Tibial nerve (tissue), 4 donors: ENCODE results near the gene SCAPER. TPM values are rescaled to one million over a fixed set of nuclear protein-coding genes. Genes with fewer than 3 reads are reported as not detected.
"Not testable (repeated sequence)": the region's sequence is repeated elsewhere in the genome, so short reads cannot be mapped to it uniquely, and the experiment has no call there.

ENCODE experiments used
- DNase-seq, 2 donors: peaks; one replicate each; pipeline ENCODE4 v3.0.0-alpha.2; 2019; ENCODE audit warnings: low spot score in 2 of 2
- H3K27ac ChIP-seq, 4 donors: fragments of 200-600 bp; sonication (generic) in 3 of 4; one replicate each; pipeline ENCODE4 v1.5.1; 2017 to 2019; ENCODE audit warnings: mild to moderate bottlenecking in 1 of 4
- H3K27me3 ChIP-seq, 2 donors: fragments of 200-600 bp; sonication (generic) in 1 of 2; one replicate each; pipeline versions ENCODE4 v1.5.1 to v1.6.0; 2017 to 2019
- H3K36me3 ChIP-seq, 3 donors: fragments of 200-600 bp; sonication (generic); one replicate each; pipeline ENCODE4 v1.5.1; 2018 to 2019
- H3K4me1 ChIP-seq, 4 donors: fragments of 200-600 bp; sonication (generic) in 3 of 4; one replicate each; pipeline ENCODE4 v1.5.1; 2017 to 2019
- H3K4me3 ChIP-seq, 4 donors: fragments of 200-600 bp; sonication (generic) in 3 of 4; one replicate each; pipeline ENCODE4 v1.5.1; 2017 to 2019; ENCODE audit warnings: mild to moderate bottlenecking in 1 of 4, moderate library complexity in 1 of 4
- H3K9me3 ChIP-seq, 4 donors: fragments of 200-600 bp; sonication (generic) in 3 of 4; one replicate each; pipeline ENCODE4 v1.5.1; 2017 to 2019
- EP300 ChIP-seq, 2 donors: sonication (generic); formaldehyde crosslinking; IDR thresholded peaks; one replicate each; pipeline ENCODE4 v1.6.1; 2017; ENCODE audit warnings: antibody characterized with exemption in 2 of 2, mild to moderate bottlenecking in 1 of 2
- POLR2A ChIP-seq, 2 donors: fragments of 450-650 bp; IDR thresholded peaks; one replicate each; pipeline ENCODE4 v1.6.1; 2017; ENCODE audit warnings: antibody characterized with exemption in 2 of 2, mild to moderate bottlenecking in 2 of 2, moderate library complexity in 2 of 2
- WGBS, 2 donors: methylation state at CpG; one replicate each; pipeline ENCODE4 v1.1.5; 2018; 5-methylcytosine and 5-hydroxymethylcytosine counted together
- small RNA-seq: library from RNA; depleted of rRNA; stranded (forward); fragments of <200 nt; gene quantifications from one replicate; pipeline ENCODE3, GENCODE V24; 2016
- total RNA-seq, 4 donors: library from RNA; depleted of rRNA; stranded (reverse); fragments of >200 nt; gene quantifications; one replicate each; pipeline ENCODE4 v1.1.0, GENCODE V29; 2016
- TF ChIP-seq, protein P1 (sequence below), 5 experiments: fragments of 200-600 bp in 3 of 5; fragments of 450-650 bp in 2 of 5; sonication (generic) in 3 of 5; IDR thresholded peaks; one replicate each; pipeline ENCODE4 v1.5.1; 2016 to 2019; ENCODE audit warnings: antibody characterized with exemption in 5 of 5, mild to moderate bottlenecking in 3 of 5, moderate library complexity in 2 of 5

SCAPER gene
- total RNA-seq, 4 donors from 2014 or later = 25.5 to 45.3 (median 37.3) TPM

GRCh38 chr15:76309601-76310330, 595.4 kb downstream of the SCAPER start:
- TF ChIP-seq, protein P1, sequence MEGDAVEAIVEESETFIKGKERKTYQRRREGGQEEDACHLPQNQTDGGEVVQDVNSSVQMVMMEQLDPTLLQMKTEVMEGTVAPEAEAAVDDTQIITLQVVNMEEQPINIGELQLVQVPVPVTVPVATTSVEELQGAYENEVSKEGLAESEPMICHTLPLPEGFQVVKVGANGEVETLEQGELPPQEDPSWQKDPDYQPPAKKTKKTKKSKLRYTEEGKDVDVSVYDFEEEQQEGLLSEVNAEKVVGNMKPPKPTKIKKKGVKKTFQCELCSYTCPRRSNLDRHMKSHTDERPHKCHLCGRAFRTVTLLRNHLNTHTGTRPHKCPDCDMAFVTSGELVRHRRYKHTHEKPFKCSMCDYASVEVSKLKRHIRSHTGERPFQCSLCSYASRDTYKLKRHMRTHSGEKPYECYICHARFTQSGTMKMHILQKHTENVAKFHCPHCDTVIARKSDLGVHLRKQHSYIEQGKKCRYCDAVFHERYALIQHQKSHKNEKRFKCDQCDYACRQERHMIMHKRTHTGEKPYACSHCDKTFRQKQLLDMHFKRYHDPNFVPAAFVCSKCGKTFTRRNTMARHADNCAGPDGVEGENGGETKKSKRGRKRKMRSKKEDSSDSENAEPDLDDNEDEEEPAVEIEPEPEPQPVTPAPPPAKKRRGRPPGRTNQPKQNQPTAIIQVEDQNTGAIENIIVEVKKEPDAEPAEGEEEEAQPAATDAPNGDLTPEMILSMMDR (IDR thresholded peaks at IDR 0.05) = no peak
- TF ChIP-seq EP300 (IDR thresholded peaks at IDR 0.05) (no peak), POLR2A (IDR thresholded peaks at IDR 0.05) (no peak)
- H3K27ac ChIP-seq = peak overlapping the region in 1 of 4 donors; percentile 86
- H3K36me3 ChIP-seq = no peaks in the 10 kb centered on the region
- DNase-seq = no peak
- no peaks in the 10 kb centered on the region for H3K27me3 ChIP-seq
- H3K9me3 ChIP-seq = no peaks in the 10 kb centered on the region
- 84 to 87% methylated on average over 13 of the region's 13 CpGs for WGBS, 2 donors
- peaks cover 0 to 27% (median 8%) of the 10 kb centered on the region in 4 donors for H3K4me1 ChIP-seq
- no peak overlapping the region for H3K4me3 ChIP-seq

DNA sequence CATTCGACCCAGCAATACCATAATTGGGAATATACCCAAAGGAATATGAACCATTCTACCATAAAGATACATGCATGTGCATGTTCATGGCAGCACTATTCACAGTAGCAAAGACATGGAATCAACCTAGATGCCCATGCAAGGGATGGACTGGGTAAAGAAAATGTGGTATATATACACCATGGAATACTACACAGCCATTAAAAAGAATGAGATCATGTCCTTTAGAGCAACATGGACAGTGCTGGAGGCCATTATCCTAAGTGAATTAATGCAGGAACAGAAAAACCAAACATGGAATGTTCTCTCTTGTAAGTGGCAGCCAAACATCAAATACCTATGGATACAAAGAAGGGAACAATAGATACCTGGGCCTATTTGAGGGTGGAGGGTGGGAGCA, 601.2 kb downstream of the SCAPER start:
- Histone ChIP-seq H3K4me3 (no peak overlapping the region), H3K27ac (no peak overlapping the region), H3K36me3 (no peaks in the 10 kb centered on the region), H3K4me1 (peaks cover 0 to 24% (median 0%) of the 10 kb centered on the region in 4 donors), H3K9me3 (no peaks in the 10 kb centered on the region), H3K27me3 (no peaks in the 10 kb centered on the region)
- no peak for DNase-seq
- 80 to 91% methylated on average over 1 of the region's 1 CpG for WGBS, 2 donors
- no peak for TF ChIP-seq EP300 (IDR thresholded peaks at IDR 0.05)
- no peak for TF ChIP-seq POLR2A (IDR thresholded peaks at IDR 0.05)
- TF ChIP-seq, protein P1 (IDR thresholded peaks at IDR 0.05) = no peak

DNA sequence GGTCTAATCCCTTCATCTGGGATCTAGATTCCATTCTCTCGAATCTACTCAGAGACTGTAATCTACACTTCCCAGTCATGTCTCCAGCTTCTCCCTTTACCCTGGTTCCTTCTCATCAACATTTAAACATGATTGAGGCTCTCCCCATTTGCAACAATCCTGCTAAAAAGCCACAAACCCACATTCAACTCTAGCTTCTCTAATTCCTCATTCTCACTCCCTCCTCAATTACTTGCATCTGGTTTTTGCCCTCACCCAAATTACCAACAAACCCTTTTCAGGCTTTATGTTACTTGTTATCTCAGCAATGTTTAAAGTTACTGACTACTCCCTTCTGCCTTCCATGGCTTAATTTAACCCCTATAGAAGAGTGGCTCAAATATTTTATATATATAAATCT, 605.4 kb downstream of the SCAPER start:
- no peak overlapping the region for H3K4me3 ChIP-seq
- peaks cover 0 to 17% (median 0%) of the 10 kb centered on the region in 4 donors for H3K4me1 ChIP-seq
- TF ChIP-seq POLR2A (IDR thresholded peaks at IDR 0.05) = no peak
- no peak for TF ChIP-seq EP300 (IDR thresholded peaks at IDR 0.05)
- TF ChIP-seq, protein P1 (IDR thresholded peaks at IDR 0.05) = no peak
- no peak overlapping the region for H3K27ac ChIP-seq
- WGBS, 2 donors = 85 to 89% methylated on average over 1 of the region's 1 CpG
- no peaks in the 10 kb centered on the region for H3K9me3 ChIP-seq
- H3K27me3 ChIP-seq = no peaks in the 10 kb centered on the region
- no peak for DNase-seq
- H3K36me3 ChIP-seq = no peaks in the 10 kb centered on the region

DNA sequence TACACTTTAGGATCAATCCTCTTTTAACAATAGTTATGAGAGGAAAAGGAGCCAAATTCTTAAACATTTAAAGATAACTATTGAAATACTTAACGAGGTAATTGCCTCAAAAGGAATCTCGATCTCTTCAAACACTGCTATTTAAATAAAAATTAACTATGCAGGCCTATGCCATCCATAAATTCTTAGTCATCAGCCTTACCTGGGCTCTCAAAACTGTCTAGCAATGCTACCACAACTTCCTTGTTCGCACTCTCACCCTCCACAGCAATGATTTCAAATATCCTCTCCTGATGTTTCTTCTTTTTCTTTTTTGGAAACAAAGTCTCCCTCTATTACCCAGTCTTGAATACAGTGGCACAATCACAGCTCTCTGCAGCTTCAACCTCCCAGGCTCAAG, 606.2 kb downstream of the SCAPER start:
- Histone ChIP-seq H3K9me3 (no peaks in the 10 kb centered on the region), H3K27me3 (no peaks in the 10 kb centered on the region), H3K36me3 (no peaks in the 10 kb centered on the region), H3K4me3 (no peak overlapping the region), H3K27ac (no peak overlapping the region), H3K4me1 (peaks cover 0 to 17% (median 0%) of the 10 kb centered on the region in 4 donors)
- 79 to 82% methylated on average over 3 of the region's 3 CpGs for WGBS, 2 donors
- TF ChIP-seq, protein P1 (IDR thresholded peaks at IDR 0.05) = no peak
- no peak for TF ChIP-seq POLR2A (IDR thresholded peaks at IDR 0.05)
- TF ChIP-seq EP300 (IDR thresholded peaks at IDR 0.05) = no peak
- no peak for DNase-seq

- H3K4me3 ChIP-seq, H3K36me3 ChIP-seq, H3K9me3 ChIP-seq, H3K27ac ChIP-seq, DNase-seq, H3K27me3 ChIP-seq: not testable (repeated sequence)
- WGBS, 2 donors = 94 to 96% methylated on average over 4 of the region's 4 CpGs
- H3K4me1 ChIP-seq = peaks cover 0 to 23% (median 0%) of the 10 kb centered on the region in 4 donors
Measured at GRCh38 chr15:76297951-76298350, 607.2 kb downstream of the SCAPER start.

Small RNAs within 50 kb of the gene (small RNA-seq; reads per million reads assigned to genes)
- gene AC090751.1 (not detected), gene MIR3713 (not detected)

Other genes starting within 250 kb of the SCAPER start
- 10 to 100 TPM; 29.7 to 59.7 (median 43.8) TPM for gene RCN2, start 26.4 kb upstream of the SCAPER start, total RNA-seq
- 10 to 100 TPM; 13.6 to 54.6 (median 19.3) TPM for gene PSTPIP1, start 89.8 kb upstream of the SCAPER start, total RNA-seq
- 100 to 1,000 TPM; 155 to 229 (median 203) TPM for gene TSPAN3, start 165.8 kb upstream of the SCAPER start, total RNA-seq